Astrocyte (in vitro differentiated cells and primary cell): ENCODE results near the gene PSENEN.

Experiments used
- CTCF ChIP-seq: IDR thresholded peaks from 2 replicates; pipeline ENCODE4 v1.5.1; 2011; ENCODE audit warnings: low read depth, mild to moderate bottlenecking, inconsistent platforms, low read length, moderate library complexity; ENCODE audit not compliant: insufficient read depth
- EZH2 ChIP-seq: IDR thresholded peaks from 2 replicates; pipeline ENCODE4 v1.6.1; 2012; ENCODE audit warnings: mild to moderate bottlenecking, low read length, inconsistent platforms; ENCODE audit not compliant: insufficient read depth

GRCh38 chr19:35768082-35768421 is 22.6 kb downstream of the PSENEN start:
- TF ChIP-seq CTCF = no peak
- TF ChIP-seq EZH2 = no peak
